Peyer's patch (tissue), 4 donors: Measurements from ENCODE around the gene WDR18.

Experiments
- POLR2A ChIP-seq, 2 donors: fragments of 450-650 bp; IDR thresholded peaks; one replicate each; pipeline ENCODE4 v1.5.1; 2017; ENCODE audit warnings: antibody characterized with exemption in 2 of 2, mild to moderate bottlenecking in 2 of 2, moderate library complexity in 2 of 2
- TF ChIP-seq, protein P1 (sequence below), 6 experiments: fragments of 450-650 bp in 4 of 6; fragments of 200-600 bp in 2 of 6; sonication (generic) in 1 of 6; IDR thresholded peaks; one replicate each; pipeline ENCODE4 v1.5.1; 2017 to 2019; ENCODE audit warnings: antibody characterized with exemption in 6 of 6, mild to moderate bottlenecking in 3 of 6, moderate library complexity in 1 of 6

GRCh38 chr19:1009981-1010538 is 25.9 kb downstream of the WDR18 start:
- TF ChIP-seq, protein P1, sequence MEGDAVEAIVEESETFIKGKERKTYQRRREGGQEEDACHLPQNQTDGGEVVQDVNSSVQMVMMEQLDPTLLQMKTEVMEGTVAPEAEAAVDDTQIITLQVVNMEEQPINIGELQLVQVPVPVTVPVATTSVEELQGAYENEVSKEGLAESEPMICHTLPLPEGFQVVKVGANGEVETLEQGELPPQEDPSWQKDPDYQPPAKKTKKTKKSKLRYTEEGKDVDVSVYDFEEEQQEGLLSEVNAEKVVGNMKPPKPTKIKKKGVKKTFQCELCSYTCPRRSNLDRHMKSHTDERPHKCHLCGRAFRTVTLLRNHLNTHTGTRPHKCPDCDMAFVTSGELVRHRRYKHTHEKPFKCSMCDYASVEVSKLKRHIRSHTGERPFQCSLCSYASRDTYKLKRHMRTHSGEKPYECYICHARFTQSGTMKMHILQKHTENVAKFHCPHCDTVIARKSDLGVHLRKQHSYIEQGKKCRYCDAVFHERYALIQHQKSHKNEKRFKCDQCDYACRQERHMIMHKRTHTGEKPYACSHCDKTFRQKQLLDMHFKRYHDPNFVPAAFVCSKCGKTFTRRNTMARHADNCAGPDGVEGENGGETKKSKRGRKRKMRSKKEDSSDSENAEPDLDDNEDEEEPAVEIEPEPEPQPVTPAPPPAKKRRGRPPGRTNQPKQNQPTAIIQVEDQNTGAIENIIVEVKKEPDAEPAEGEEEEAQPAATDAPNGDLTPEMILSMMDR (IDR thresholded peaks at IDR 0.05): no peak
- TF ChIP-seq POLR2A (IDR thresholded peaks at IDR 0.05): no peak
